ENCODE results near the gene KIR2DL3. TPM values are rescaled to one million over a fixed set of nuclear protein-coding genes. Genes with fewer than 3 reads are reported as not detected.
A peak's percentile ranks its signal among the peaks of the same experiment; 100 is the strongest.
"Not testable (repeated sequence)": the region's sequence is repeated elsewhere in the genome, so short reads cannot be mapped to it uniquely, and the experiment has no call there.

KIR2DL3 gene
- total and polyA plus RNA-seq, 3 experiments from 2014 or later: 0.29 to 5.2 TPM; not detected in 1

- Histone ChIP-seq H3K4me1 (ENCODE audit: insufficient read depth, low read length) (peaks cover 12% of the 10 kb centered on the region), H3K4me3 (ENCODE audit: low read length) (no peak overlapping the region), H3K9me3 (ENCODE audit: low read length) (no peaks in the 10 kb centered on the region), H3K36me3 (ENCODE audit: insufficient read depth, low read length) (no peaks in the 10 kb centered on the region), H3K27me3 (ENCODE audit: insufficient read depth, low read length, poor library complexity, severe bottlenecking) (no peaks in the 10 kb centered on the region), H3K27ac (ENCODE audit: low read depth, low read length) (no peak overlapping the region)
- Mint-ChIP-seq H3K4me3 (peak overlapping the region in 1 of 7 donors; percentile 23), H3K27ac (no peak overlapping the region), H3K36me3 (no peaks in the 10 kb centered on the region), H3K9me3 (no peaks in the 10 kb centered on the region), H3K27me3 (peaks cover 4 to 10% of the 10 kb centered on the region in 2 donors), H3K4me1 (peaks cover 17 to 29% (median 19%) of the 10 kb centered on the region in 3 donors)
- POLR2A ChIA-PET: no interaction called here
- CTCF ChIA-PET: no interaction called here
- peak in 1 of 5 donors; percentile 14 for DNase-seq
Measured at GRCh38 chr19:54707962-54708361, 30.4 kb upstream of the KIR2DL3 start.

- Histone ChIP-seq H3K27ac (ENCODE audit: low read depth, low read length) (no peak overlapping the region), H3K4me3 (ENCODE audit: low read length) (no peak overlapping the region), H3K36me3 (ENCODE audit: insufficient read depth, low read length) (no peaks in the 10 kb centered on the region), H3K9me3 (ENCODE audit: low read length) (no peaks in the 10 kb centered on the region), H3K27me3 (ENCODE audit: insufficient read depth, low read length, poor library complexity, severe bottlenecking) (no peaks in the 10 kb centered on the region), H3K4me1 (ENCODE audit: insufficient read depth, low read length) (peaks cover 12% of the 10 kb centered on the region)
- peak overlapping the region in 1 of 8 donors; percentile 75 for H3K27ac Mint-ChIP-seq
- ChIA-PET CTCF (no interaction called here), POLR2A (no interaction called here)
- no peak overlapping the region for H3K4me3 Mint-ChIP-seq
- peaks cover 0 to 2% (median 0%) of the 10 kb centered on the region in 5 donors for H3K9me3 Mint-ChIP-seq
- peaks cover 4 to 14% of the 10 kb centered on the region in 2 donors for H3K27me3 Mint-ChIP-seq
- no peaks in the 10 kb centered on the region for H3K36me3 Mint-ChIP-seq
- H3K4me1 Mint-ChIP-seq: peaks cover 17 to 29% (median 19%) of the 10 kb centered on the region in 3 donors
- DNase-seq: no peak
Measured at GRCh38 chr19:54708781-54709180, 29.5 kb upstream of the KIR2DL3 start.

GRCh38 chr19:54709212-54709948 lies 28.9 kb upstream of the KIR2DL3 start:
- ChIA-PET CTCF (no interaction called here), POLR2A (no interaction called here)

DNA sequence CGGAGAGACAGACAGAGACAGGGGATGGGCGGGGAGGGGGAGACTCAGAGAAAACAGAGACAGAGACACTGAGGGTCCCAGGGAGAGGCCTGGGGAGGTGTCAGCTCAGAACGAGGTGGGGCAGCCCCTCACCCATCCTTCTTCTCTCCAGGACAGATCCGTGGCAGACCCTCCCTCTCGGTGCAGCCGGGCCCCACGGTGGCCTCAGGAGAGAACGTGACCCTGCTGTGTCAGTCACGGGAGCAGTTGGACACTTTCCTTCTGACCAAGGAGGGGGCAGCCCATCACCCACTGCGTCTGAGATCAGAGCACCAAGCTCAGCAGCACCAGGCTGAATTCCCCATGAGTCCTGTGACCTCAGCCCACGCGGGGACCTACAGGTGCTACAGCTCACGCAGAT lies 28.4 kb upstream of the KIR2DL3 start:
- H3K4me1 Mint-ChIP-seq: peaks cover 17 to 29% (median 19%) of the 10 kb centered on the region in 3 donors
- H3K36me3 Mint-ChIP-seq; POLR2A ChIA-PET; CTCF ChIA-PET; H3K27ac ChIP-seq (ENCODE audit: low read depth, low read length); H3K27me3 ChIP-seq (ENCODE audit: insufficient read depth, low read length, poor library complexity, severe bottlenecking); H3K4me3 ChIP-seq (ENCODE audit: low read length); H3K36me3 ChIP-seq (ENCODE audit: insufficient read depth, low read length); H3K9me3 Mint-ChIP-seq; H3K9me3 ChIP-seq (ENCODE audit: low read length); H3K4me3 Mint-ChIP-seq; H3K27ac Mint-ChIP-seq; DNase-seq: not testable (repeated sequence)
- H3K4me1 ChIP-seq (ENCODE audit: insufficient read depth, low read length): peaks cover 12% of the 10 kb centered on the region
- peaks cover 8 to 18% of the 10 kb centered on the region in 2 donors for H3K27me3 Mint-ChIP-seq

More at GRCh38 chr19:54709212-54709948, 28.9 kb upstream of the KIR2DL3 start:
- Histone ChIP-seq H3K9me3 (ENCODE audit: low read length) (no peaks in the 10 kb centered on the region), H3K4me1 (ENCODE audit: insufficient read depth, low read length) (peaks cover 12% of the 10 kb centered on the region), H3K36me3 (ENCODE audit: insufficient read depth, low read length) (no peaks in the 10 kb centered on the region), H3K27ac (ENCODE audit: low read depth, low read length) (no peak overlapping the region), H3K27me3 (ENCODE audit: insufficient read depth, low read length, poor library complexity, severe bottlenecking) (no peaks in the 10 kb centered on the region), H3K4me3 (ENCODE audit: low read length) (no peak overlapping the region)
- peaks cover 0 to 2% (median 0%) of the 10 kb centered on the region in 5 donors for H3K9me3 Mint-ChIP-seq
- peak overlapping the region in 1 of 8 donors; percentile 34 for H3K27ac Mint-ChIP-seq
- no peak overlapping the region for H3K4me3 Mint-ChIP-seq
- no peak for DNase-seq
- no peaks in the 10 kb centered on the region for H3K36me3 Mint-ChIP-seq
- peaks cover 8 to 18% of the 10 kb centered on the region in 2 donors for H3K27me3 Mint-ChIP-seq
- peaks cover 17 to 29% (median 19%) of the 10 kb centered on the region in 3 donors for H3K4me1 Mint-ChIP-seq

DNA sequence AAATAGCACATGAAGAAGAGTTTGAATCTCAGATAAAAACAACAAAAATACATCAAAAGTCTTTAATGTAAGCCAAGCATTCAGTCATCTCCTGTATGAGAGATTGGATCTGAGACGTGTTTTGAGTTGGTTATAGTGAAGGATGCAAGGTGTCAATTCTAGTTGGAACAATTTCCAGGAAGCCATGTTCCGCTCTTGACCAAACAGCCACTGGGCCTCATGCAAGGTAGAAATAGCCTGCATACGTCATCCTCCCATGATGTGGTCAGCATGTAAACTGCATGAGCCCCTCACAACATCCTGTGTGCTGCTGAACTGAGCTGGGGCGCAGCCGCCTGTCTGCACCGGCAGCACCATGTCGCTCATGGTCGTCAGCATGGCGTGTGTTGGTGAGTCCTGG lies 14.2 kb upstream of the KIR2DL3 start, which contains the start of gene KIR3DL3:
TSS of gene KIR3DL3 (plus strand) at position 301 of the 400 bp plus-strand sequence. CDS start at position 356, 55 bp downstream.
- CTCF ChIA-PET: no interaction called here
- peaks cover 0 to 1% (median 0%) of the 10 kb centered on the region in 3 donors for H3K36me3 Mint-ChIP-seq
- no peaks in the 10 kb centered on the region for H3K4me1 ChIP-seq (ENCODE audit: insufficient read depth, low read length)
- no peaks in the 10 kb centered on the region for H3K9me3 ChIP-seq (ENCODE audit: low read length)
- no peak within 1 kb of the TSS for H3K4me3 Mint-ChIP-seq
- H3K9me3 Mint-ChIP-seq: peaks cover 17 to 20% (median 19%) of the 10 kb centered on the region in 5 donors
- H3K4me1 Mint-ChIP-seq: no peaks in the 10 kb centered on the region
- no peak for DNase-seq
- no peak within 1 kb of the TSS for H3K27ac Mint-ChIP-seq
- POLR2A ChIA-PET: no interaction called here
- H3K36me3 ChIP-seq (ENCODE audit: insufficient read depth, low read length): no peaks in the 10 kb centered on the region
- peaks cover 7 to 12% of the 10 kb centered on the region in 2 donors for H3K27me3 Mint-ChIP-seq
- H3K4me3 ChIP-seq (ENCODE audit: low read length): no peak within 1 kb of the TSS
- H3K27me3 ChIP-seq (ENCODE audit: insufficient read depth, low read length, poor library complexity, severe bottlenecking): no peaks in the 10 kb centered on the region
- H3K27ac ChIP-seq (ENCODE audit: low read depth, low read length): no peak within 1 kb of the TSS

DNA sequence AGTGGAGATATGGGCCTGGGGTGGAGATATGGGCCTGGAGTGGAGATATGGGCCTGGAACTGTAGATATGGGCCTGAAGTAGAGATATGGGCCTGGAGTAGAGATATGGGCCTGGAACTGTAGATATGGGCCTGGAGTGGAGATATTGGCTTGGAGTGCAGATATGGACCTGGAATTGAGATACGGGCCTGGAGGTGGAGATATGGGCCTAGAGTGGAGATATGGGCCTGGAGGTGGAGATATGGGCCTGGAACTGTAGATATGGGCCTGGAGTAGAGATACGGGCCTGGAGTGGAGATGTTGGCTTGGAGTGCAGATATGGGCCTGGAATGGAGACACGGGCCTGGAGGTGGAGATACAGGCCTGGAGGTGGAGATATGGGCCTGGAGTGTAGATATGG lies 13.7 kb upstream of the KIR2DL3 start:
- DNase-seq: no peak
- Mint-ChIP-seq H3K4me1 (no peaks in the 10 kb centered on the region), H3K36me3 (peaks cover 0 to 1% (median 0%) of the 10 kb centered on the region in 3 donors), H3K4me3 (no peak overlapping the region), H3K27ac (no peak overlapping the region), H3K27me3 (peaks cover 7 to 12% of the 10 kb centered on the region in 2 donors), H3K9me3 (peaks cover 14 to 18% (median 15%) of the 10 kb centered on the region in 5 donors)
- Histone ChIP-seq H3K27me3 (ENCODE audit: insufficient read depth, low read length, poor library complexity, severe bottlenecking) (no peaks in the 10 kb centered on the region), H3K9me3 (ENCODE audit: low read length) (no peaks in the 10 kb centered on the region), H3K36me3 (ENCODE audit: insufficient read depth, low read length) (no peaks in the 10 kb centered on the region), H3K4me3 (ENCODE audit: low read length) (no peak overlapping the region), H3K4me1 (ENCODE audit: insufficient read depth, low read length) (no peaks in the 10 kb centered on the region), H3K27ac (ENCODE audit: low read depth, low read length) (no peak overlapping the region)
- POLR2A ChIA-PET: no interaction called here
- CTCF ChIA-PET: no interaction called here

- no peak overlapping the region for H3K27ac ChIP-seq (ENCODE audit: low read depth, low read length)
- H3K9me3 ChIP-seq (ENCODE audit: low read length): no peaks in the 10 kb centered on the region
- no peaks in the 10 kb centered on the region for H3K27me3 ChIP-seq (ENCODE audit: insufficient read depth, low read length, poor library complexity, severe bottlenecking)
- H3K36me3 ChIP-seq (ENCODE audit: insufficient read depth, low read length): no peaks in the 10 kb centered on the region
- no peak overlapping the region for H3K4me3 ChIP-seq (ENCODE audit: low read length)
- H3K27me3 Mint-ChIP-seq: peaks cover 7 to 12% of the 10 kb centered on the region in 2 donors
- peaks cover 8 to 18% (median 10%) of the 10 kb centered on the region in 5 donors for H3K9me3 Mint-ChIP-seq
- CTCF ChIA-PET: no interaction called here
- POLR2A ChIA-PET: no interaction called here
- no peak overlapping the region for H3K4me3 Mint-ChIP-seq
- DNase-seq: no peak
- no peaks in the 10 kb centered on the region for H3K4me1 ChIP-seq (ENCODE audit: insufficient read depth, low read length)
- no peaks in the 10 kb centered on the region for H3K4me1 Mint-ChIP-seq
- peaks cover 0 to 1% (median 0%) of the 10 kb centered on the region in 3 donors for H3K36me3 Mint-ChIP-seq
- H3K27ac Mint-ChIP-seq: no peak overlapping the region
Measured at GRCh38 chr19:54725321-54725720, 13.0 kb upstream of the KIR2DL3 start.

DNA sequence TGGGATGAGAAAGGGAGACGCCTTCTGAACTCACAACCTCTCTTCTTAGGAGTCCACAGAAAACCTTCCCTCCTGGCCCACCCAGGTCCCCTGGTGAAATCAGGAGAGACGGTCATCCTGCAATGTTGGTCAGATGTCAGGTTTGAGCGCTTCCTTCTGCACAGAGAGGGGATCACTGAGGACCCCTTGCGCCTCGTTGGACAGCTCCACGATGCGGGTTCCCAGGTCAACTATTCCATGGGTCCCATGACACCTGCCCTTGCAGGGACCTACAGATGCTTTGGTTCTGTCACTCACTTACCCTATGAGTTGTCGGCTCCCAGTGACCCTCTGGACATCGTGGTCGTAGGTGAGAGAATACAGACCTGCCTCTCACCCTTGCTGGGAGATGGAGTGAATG lies 10.8 kb upstream of the KIR2DL3 start:
- Mint-ChIP-seq H3K36me3 (peaks cover 0 to 1% (median 0%) of the 10 kb centered on the region in 3 donors), H3K27ac (no peak overlapping the region), H3K9me3 (peaks cover 2 to 11% (median 8%) of the 10 kb centered on the region in 5 donors)

More for the DNA sequence above, 10.8 kb upstream of the KIR2DL3 start:
- Histone ChIP-seq H3K27ac (ENCODE audit: low read depth, low read length) (no peak overlapping the region), H3K4me1 (ENCODE audit: insufficient read depth, low read length) (no peaks in the 10 kb centered on the region), H3K4me3 (ENCODE audit: low read length) (no peak overlapping the region), H3K27me3 (ENCODE audit: insufficient read depth, low read length, poor library complexity, severe bottlenecking) (no peaks in the 10 kb centered on the region), H3K36me3 (ENCODE audit: insufficient read depth, low read length) (no peaks in the 10 kb centered on the region), H3K9me3 (ENCODE audit: low read length) (no peaks in the 10 kb centered on the region)
- Mint-ChIP-seq H3K4me3 (no peak overlapping the region), H3K27me3 (peaks cover 14 to 15% of the 10 kb centered on the region in 2 donors), H3K4me1 (no peaks in the 10 kb centered on the region)
- CTCF ChIA-PET: no interaction called here
- no peak for DNase-seq
- POLR2A ChIA-PET: no interaction called here
